Fibroblast of pulmonary artery (primary cell): ENCODE measurements around the gene DAB1.

Experiments used
- DNase-seq: peaks from one replicate; pipeline ENCODE4 v3.0.0-alpha.2; 2010; ENCODE audit warnings: low read depth
- H3K4me3 ChIP-seq: replicated peaks from 2 replicates; pipeline ENCODE4 v1.5.1; 2011; ENCODE audit warnings: low read depth, mild to moderate bottlenecking, control low read depth, low read length, moderate library complexity
- CTCF ChIP-seq: IDR thresholded peaks from 2 replicates; pipeline ENCODE4 v1.5.1; 2011; ENCODE audit warnings: mild to moderate bottlenecking, control low read depth, low read length, inconsistent platforms; ENCODE audit errors: missing control alignments

DAB1 gene

GRCh38 chr1:57116871-57117270 lies 307.0 kb downstream of the DAB1 start:
- no peak for DNase-seq
- no peak for TF ChIP-seq CTCF
- H3K4me3 ChIP-seq = no peak overlapping the region

- no peak for TF ChIP-seq CTCF
- no peak for DNase-seq
- no peak overlapping the region for H3K4me3 ChIP-seq
Measured at GRCh38 chr1:57115030-57115614, 308.7 kb downstream of the DAB1 start.

GRCh38 chr1:57112148-57112547 lies 311.7 kb downstream of the DAB1 start:
- DNase-seq = no peak
- H3K4me3 ChIP-seq = no peak overlapping the region
- TF ChIP-seq CTCF = no peak

- H3K4me3 ChIP-seq = no peak overlapping the region
- no peak for TF ChIP-seq CTCF
- no peak for DNase-seq
Measured at GRCh38 chr1:57111175-57111574, 312.7 kb downstream of the DAB1 start.

GRCh38 chr1:57109883-57110282 lies 314.0 kb downstream of the DAB1 start:
- DNase-seq = no peak
- H3K4me3 ChIP-seq = no peak overlapping the region
- TF ChIP-seq CTCF = no peak

- TF ChIP-seq CTCF = no peak
- no peak for DNase-seq
- H3K4me3 ChIP-seq = no peak overlapping the region
Measured at GRCh38 chr1:57109247-57109646, 314.6 kb downstream of the DAB1 start.

GRCh38 chr1:57106296-57106695 lies 317.6 kb downstream of the DAB1 start:
- TF ChIP-seq CTCF = no peak
- DNase-seq = no peak
- H3K4me3 ChIP-seq = no peak overlapping the region
